GM12872 (cell line): ENCODE results near the gene KIF1A.

Source experiments
- TF ChIP-seq, protein P1 (sequence below): IDR thresholded peaks from 3 replicates; pipeline ENCODE4 v1.5.1; 2011; ENCODE audit warnings: low read depth, mild to moderate bottlenecking, low read length, moderate library complexity; ENCODE audit not compliant: insufficient read depth

The KIF1A gene

DNA sequence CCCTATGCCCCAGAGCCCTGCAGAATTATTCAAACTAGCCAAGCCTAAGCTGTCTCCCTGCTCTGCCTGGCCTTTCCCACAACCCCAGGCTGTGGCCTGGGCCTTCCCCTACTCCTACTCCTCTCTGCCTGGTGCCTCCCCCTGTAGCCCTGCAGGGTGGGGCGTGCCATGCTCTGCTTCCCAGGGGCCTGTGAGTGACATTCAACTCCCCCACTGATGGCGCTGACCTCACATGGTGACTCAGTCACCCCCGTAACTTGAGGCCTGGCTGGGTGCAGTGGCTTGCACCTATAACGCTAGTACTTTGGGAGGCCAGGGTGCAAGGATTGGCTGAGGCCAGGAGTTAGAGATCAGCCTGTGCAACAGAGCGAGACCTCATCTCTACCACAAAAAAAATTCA lies 60.6 kb downstream of the KIF1A start:
- TF ChIP-seq, protein P1, sequence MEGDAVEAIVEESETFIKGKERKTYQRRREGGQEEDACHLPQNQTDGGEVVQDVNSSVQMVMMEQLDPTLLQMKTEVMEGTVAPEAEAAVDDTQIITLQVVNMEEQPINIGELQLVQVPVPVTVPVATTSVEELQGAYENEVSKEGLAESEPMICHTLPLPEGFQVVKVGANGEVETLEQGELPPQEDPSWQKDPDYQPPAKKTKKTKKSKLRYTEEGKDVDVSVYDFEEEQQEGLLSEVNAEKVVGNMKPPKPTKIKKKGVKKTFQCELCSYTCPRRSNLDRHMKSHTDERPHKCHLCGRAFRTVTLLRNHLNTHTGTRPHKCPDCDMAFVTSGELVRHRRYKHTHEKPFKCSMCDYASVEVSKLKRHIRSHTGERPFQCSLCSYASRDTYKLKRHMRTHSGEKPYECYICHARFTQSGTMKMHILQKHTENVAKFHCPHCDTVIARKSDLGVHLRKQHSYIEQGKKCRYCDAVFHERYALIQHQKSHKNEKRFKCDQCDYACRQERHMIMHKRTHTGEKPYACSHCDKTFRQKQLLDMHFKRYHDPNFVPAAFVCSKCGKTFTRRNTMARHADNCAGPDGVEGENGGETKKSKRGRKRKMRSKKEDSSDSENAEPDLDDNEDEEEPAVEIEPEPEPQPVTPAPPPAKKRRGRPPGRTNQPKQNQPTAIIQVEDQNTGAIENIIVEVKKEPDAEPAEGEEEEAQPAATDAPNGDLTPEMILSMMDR: no peak

DNA sequence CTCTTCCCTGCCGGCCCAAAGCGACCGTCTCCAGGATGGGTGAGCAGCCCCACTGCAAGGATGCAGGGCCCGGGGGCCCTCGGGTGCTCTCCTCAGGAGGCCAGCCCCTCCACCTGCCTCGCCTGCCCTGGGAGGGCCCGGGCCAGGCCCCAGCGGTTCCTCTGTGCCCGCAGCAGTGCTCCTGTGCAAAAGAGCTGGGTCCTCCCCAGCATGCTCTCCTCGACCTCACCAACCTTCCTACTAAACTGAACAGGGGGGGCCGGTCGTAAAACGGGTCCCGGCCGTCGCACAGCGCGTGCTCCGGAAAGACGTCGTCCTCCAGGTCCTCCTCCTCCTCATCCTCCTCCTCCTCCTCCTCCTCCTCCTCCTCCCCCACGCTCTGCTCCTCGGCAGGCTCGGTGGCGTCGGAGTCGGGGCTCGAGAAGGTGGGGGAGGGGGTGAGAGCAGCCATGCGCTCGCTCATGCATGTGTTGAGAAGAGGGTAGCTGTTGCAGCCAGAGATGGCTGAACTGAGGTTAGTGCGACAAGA lies 62.9 kb downstream of the KIF1A start:
- TF ChIP-seq, protein P1: no peak

DNA sequence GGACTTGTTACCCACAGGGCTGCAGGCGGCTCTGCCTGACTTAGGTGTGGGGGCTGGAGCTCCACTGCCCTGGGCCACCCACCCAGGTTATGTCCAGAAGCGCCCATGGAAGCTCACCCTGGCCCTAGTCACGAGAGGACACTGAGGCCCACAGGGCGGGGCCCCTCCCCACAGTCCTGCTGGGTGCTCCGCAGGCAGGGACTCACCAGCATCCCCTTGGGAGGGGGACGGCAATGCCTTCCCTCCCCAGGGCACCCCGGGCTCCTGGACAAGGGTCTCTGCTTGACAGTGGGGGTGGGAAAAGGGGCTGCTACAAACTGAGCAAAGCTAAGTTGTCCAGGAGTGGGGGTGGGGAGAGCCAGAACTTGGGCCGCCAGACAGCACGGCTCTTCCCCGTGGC lies 67.8 kb downstream of the KIF1A start:
- TF ChIP-seq, protein P1: no peak

DNA sequence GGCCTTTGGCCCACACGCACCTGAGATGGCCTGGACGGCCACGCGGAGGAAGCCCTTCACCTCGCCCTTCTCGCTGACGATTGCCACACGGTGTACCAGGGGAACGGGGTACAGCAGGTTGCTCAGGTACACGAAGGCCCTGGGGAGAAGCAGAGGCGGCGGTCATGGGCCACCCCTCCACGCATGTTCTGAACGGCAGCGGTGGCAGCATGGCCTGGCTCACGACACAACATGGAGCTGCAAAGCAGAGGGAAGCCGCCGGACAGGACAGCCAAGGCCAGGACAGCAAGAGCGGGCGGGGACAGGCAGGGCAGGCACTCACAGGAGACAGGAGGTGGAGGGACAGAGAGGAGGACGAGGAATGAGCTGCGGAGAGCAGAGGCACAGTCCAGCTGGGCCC lies 69.6 kb downstream of the KIF1A start:
- TF ChIP-seq, protein P1: no peak

DNA sequence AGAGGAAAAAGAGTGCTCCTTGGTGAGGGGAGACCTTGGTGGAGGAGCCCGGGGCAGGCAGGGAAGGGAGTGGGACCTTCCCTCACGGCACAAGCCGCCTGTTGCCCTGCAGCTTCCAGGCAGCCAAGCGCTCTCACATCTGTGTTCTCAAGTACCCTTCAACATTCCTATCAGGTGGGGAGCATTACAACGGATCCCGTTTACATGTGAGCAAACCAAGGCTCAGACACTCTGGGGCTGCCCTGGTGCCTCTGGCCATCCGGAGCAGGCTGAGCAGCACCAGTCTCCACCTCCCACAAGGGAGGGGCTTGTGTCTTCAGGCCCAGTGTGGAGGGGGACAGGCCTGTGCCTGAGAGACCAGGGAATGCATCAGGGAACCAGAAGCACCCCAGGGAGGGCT lies 70.5 kb downstream of the KIF1A start:
- TF ChIP-seq, protein P1: no peak

DNA sequence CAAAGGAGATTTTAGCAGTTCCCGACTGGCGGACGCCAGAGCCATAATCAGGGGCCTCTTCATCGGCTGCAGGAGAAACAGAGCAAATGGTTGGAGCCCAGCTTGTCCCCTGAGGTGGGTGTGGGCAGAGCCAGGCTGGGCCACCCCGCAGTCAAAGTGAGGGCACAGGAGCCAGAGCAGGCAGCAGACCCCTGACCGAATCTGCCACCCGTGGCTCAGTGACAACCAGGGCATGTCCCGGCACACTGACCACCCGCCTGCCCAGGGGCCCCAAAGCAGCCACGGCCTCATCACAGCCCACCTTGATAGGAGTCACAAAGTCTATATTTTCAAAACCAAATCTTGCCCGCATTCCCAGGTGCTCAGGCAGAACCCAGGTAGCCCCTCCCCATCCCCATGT lies 72.8 kb downstream of the KIF1A start:
- TF ChIP-seq, protein P1: no peak

DNA sequence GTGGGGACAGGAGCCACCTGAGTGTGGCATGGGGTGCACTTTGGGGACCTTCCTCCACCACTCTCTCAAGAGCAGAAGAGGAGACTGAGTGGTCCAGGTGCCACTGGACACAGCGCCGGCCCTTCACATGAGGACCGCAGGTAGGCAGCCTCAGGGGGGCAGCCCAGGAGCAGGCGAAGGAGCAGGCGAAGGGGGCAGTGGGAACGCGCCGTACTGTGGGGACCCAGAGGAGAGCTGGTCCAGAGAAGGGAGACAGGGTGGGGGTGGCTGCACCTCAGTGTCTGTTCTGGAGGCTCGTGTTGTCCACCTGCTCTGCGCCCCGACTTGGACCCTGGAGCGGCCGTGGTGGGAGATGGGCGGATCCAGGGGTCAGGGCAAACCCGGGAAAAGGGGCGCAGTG lies 73.3 kb downstream of the KIF1A start:
- TF ChIP-seq, protein P1: no peak

DNA sequence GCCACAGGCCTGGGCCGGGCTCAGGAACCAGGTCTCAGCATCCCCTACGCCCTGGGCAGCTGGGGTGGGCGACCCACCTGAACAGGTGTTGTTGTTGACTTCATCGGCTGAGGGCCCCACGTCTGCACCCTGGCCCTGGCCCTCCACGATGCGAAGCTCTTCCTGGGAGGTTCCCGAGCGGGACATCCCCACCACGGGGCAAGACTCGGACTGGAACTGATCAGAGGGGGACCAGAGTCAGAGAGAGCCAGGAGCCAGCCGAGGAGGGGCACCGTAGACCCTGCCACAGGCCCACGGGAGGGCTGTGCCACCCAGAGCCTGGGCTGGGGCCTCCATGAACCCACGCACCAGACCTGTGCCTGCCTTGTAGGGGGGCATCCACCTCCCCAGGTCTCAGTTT lies 74.1 kb downstream of the KIF1A start:
- TF ChIP-seq, protein P1: no peak
